HCT116 (cell line): ENCODE data around the gene GSPT1. TPM values are rescaled to one million over a fixed set of nuclear protein-coding genes. Genes with fewer than 3 reads are reported as not detected.
A peak's percentile ranks its signal among the peaks of the same experiment; 100 is the strongest.

Experiments
- ATAC-seq: fragments of 200-7000 bp; cut with Tn5 transposase; 2 replicates; pipeline ENCODE4 v1.9.1; 2020; ENCODE audit warnings: mild to moderate bottlenecking, moderate library complexity
- BruUV-seq: library from RNA; stranded (reverse); fragments of 400-500 nt; replicated peaks from 2 replicates; lab custom pipeline; 2021; lab: Mats Ljungman, UMichigan
- CTCF ChIA-PET: fragments of 300-600 bp; sonication (Branson Sonifier 250); formaldehyde crosslinking; loops from one replicate; lab custom pipeline; 2021; ENCODE audit warnings: antibody characterized with exemption; lab: Charles Lee
- POLR2A ChIA-PET: fragments of 300-600, 350-600 bp; sonication (Branson Sonifier 250); formaldehyde crosslinking; loops from one replicate; lab custom pipeline; 2021; ENCODE audit warnings: antibody characterized with exemption; lab: Charles Lee
- RAD21 ChIA-PET, 2 experiments: fragments of 300-600 bp; sonication (Branson Sonifier 250); formaldehyde crosslinking; loops; one replicate each; lab custom pipeline; 2023; ENCODE audit warnings: low total read pairs in 2 of 2; ENCODE audit not compliant: uncharacterized antibody in 2 of 2, unreplicated experiment in 2 of 2, low non-redundant PET in 1 of 2; lab: Charles Lee
- DNase-seq: peaks from one replicate; pipeline ENCODE4 v3.0.0-alpha.2; 2010; ENCODE audit warnings: low read depth, low spot score
- H2AFZ ChIP-seq: fragments of 200-600 bp; shearing (Covaris generic), sonication (generic); 2 replicates; pipeline ENCODE4 v1.6.1; 2017; ENCODE audit warnings: low read depth, mixed run types, mixed read lengths, antibody characterized with exemption, low read length; ENCODE audit not compliant: poor library complexity, severe bottlenecking
- H3K27ac ChIP-seq: 2 replicates; pipeline ENCODE4 v1.5.1; 2012; ENCODE audit warnings: low read depth, low read length
- H3K27me3 ChIP-seq: fragments of 200-600 bp; sonication (generic); 2 replicates; pipeline ENCODE4 v1.6.1; 2016; ENCODE audit warnings: mixed run types, low read length, mixed read lengths; ENCODE audit not compliant: insufficient read depth
- H3K36me3 ChIP-seq, 2 experiments: fragments of 200-500 bp in 1 of 2; fragments of 200-600 bp in 1 of 2; sonication (Bioruptor generic) in 1 of 2; sonication (generic) in 1 of 2; 2 replicates each; pipeline versions ENCODE4 v1.5.1 to v1.6.1; 2014 to 2016; ENCODE audit warnings: low read length in 2 of 2, inconsistent platforms in 1 of 2, mixed read lengths in 1 of 2, mixed run types in 1 of 2; ENCODE audit not compliant: insufficient read depth in 2 of 2, control insufficient read depth in 1 of 2
- H3K4me1 ChIP-seq, 2 experiments: fragments of 200-600 bp in 1 of 2; sonication (generic) in 1 of 2; 2 replicates each; pipeline versions ENCODE4 v1.5.1 to v1.6.1; 2012 to 2017; ENCODE audit warnings: low read length in 2 of 2, inconsistent platforms in 1 of 2, mild to moderate bottlenecking in 1 of 2, mixed read lengths in 1 of 2, mixed run types in 1 of 2, moderate library complexity in 1 of 2; ENCODE audit not compliant: insufficient read depth in 2 of 2, control insufficient read depth in 1 of 2
- H3K4me2 ChIP-seq: fragments of 200-600 bp; sonication (generic); 2 replicates; pipeline ENCODE4 v1.6.1; 2017; ENCODE audit warnings: mixed run types, low read length, mixed read lengths
- H3K4me3 ChIP-seq, 2 experiments: fragments of 200-600 bp in 1 of 2; sonication (generic) in 1 of 2; replicated peaks in 1 of 2; 2 replicates each; pipeline ENCODE4 v1.5.1; 2011 to 2016; ENCODE audit warnings: low read length in 2 of 2, control low read depth in 1 of 2, low read depth in 1 of 2, mild to moderate bottlenecking in 1 of 2, mixed read lengths in 1 of 2, mixed run types in 1 of 2
- H3K79me2 ChIP-seq: fragments of 200-600 bp; sonication (generic); 2 replicates; pipeline ENCODE4 v1.6.1; 2017; ENCODE audit warnings: mild to moderate bottlenecking, mixed run types, low read length, moderate library complexity, mixed read lengths; ENCODE audit not compliant: insufficient read depth
- H3K9ac ChIP-seq: fragments of 200-600 bp; sonication (generic); 2 replicates; pipeline ENCODE4 v1.6.1; 2016; ENCODE audit warnings: low read length, mixed read lengths
- H3K9me2 ChIP-seq: fragments of 200-600 bp; sonication (generic), shearing (Covaris generic); 2 replicates; pipeline ENCODE4 v1.6.1; 2017; ENCODE audit warnings: mixed run types, mild to moderate bottlenecking, moderate library complexity; ENCODE audit not compliant: insufficient read depth
- H3K9me3 ChIP-seq, 2 experiments: fragments of 200-500 bp in 1 of 2; fragments of 200-600 bp in 1 of 2; sonication (Bioruptor generic) in 1 of 2; sonication (generic) in 1 of 2; 2 replicates each; pipeline ENCODE4 v1.6.1; 2014 to 2017; ENCODE audit warnings: low read length in 2 of 2, mixed read lengths in 2 of 2, inconsistent platforms in 1 of 2, low read depth in 1 of 2, mild to moderate bottlenecking in 1 of 2, mixed run types in 1 of 2, moderate library complexity in 1 of 2; ENCODE audit not compliant: control insufficient read depth in 1 of 2, insufficient read depth in 1 of 2
- H4K20me1 ChIP-seq: fragments of 200-600 bp; sonication (generic), shearing (Covaris generic); 2 replicates; pipeline ENCODE4 v1.6.1; 2017; ENCODE audit warnings: mixed run types, mild to moderate bottlenecking, moderate library complexity; ENCODE audit not compliant: insufficient read depth
- CBX3 ChIP-seq: IDR thresholded peaks from 2 replicates; pipeline ENCODE4 v1.6.1; 2012; ENCODE audit warnings: low read depth
- CEBPB ChIP-seq: IDR thresholded peaks from 2 replicates; pipeline ENCODE4 v1.6.1; 2012; ENCODE audit warnings: low read depth
- EGR1 ChIP-seq: IDR thresholded peaks from 2 replicates; pipeline ENCODE4 v1.6.1; 2012; ENCODE audit warnings: low read depth
- ELF1 ChIP-seq: IDR thresholded peaks from 2 replicates; pipeline ENCODE4 v1.6.1; 2012; ENCODE audit warnings: low read depth, borderline replicate concordance
- EZH2phosphoT487 ChIP-seq: fragments of 200-600 bp; IDR thresholded peaks from 2 replicates; pipeline ENCODE4 v1.6.1; 2018; ENCODE audit warnings: antibody characterized with exemption, borderline replicate concordance
- JUND ChIP-seq: IDR thresholded peaks from 2 replicates; pipeline ENCODE4 v1.6.1; 2012
- MAX ChIP-seq: IDR thresholded peaks from 2 replicates; pipeline ENCODE4 v1.6.1; 2012
- POLR2AphosphoS5 ChIP-seq: IDR thresholded peaks from 2 replicates; pipeline ENCODE4 v1.6.1; 2011; ENCODE audit warnings: mild to moderate bottlenecking, low read depth, low read length, moderate library complexity
- REST ChIP-seq: IDR thresholded peaks from 2 replicates; pipeline ENCODE4 v1.6.1; 2012; ENCODE audit warnings: low read depth
- SIN3A ChIP-seq: IDR thresholded peaks from 2 replicates; pipeline ENCODE4 v1.6.1; 2012; ENCODE audit warnings: low read depth
- SP1 ChIP-seq: IDR thresholded peaks from 2 replicates; pipeline ENCODE4 v1.6.1; 2012; ENCODE audit warnings: low read depth
- SRF ChIP-seq: IDR thresholded peaks from 2 replicates; pipeline ENCODE4 v1.6.1; 2012; ENCODE audit warnings: low read depth
- ZFX ChIP-seq: fragments of 450-650 bp; IDR thresholded peaks from 2 replicates; pipeline ENCODE4 v1.6.1; 2017
- ZNF274 ChIP-seq: fragments of 200-500 bp; sonication (Bioruptor generic); IDR thresholded peaks from 2 replicates; pipeline ENCODE4 v1.6.1; 2014; ENCODE audit warnings: mild to moderate bottlenecking, low read depth, low read length, inconsistent platforms
- intact Hi-C: fragments of 100-400 bp; cut with micrococcal nuclease; formaldehyde crosslinking; loops from 2 replicates; pipeline ENCODE4 v1.10.0; 2022
- total RNA-seq: library from RNA; stranded (reverse); gene quantifications from one replicate; pipeline ENCODE4 v1.2.1, GENCODE V29; 2021; ENCODE audit not compliant: unreplicated experiment
- TF ChIP-seq, protein P1 (sequence below): IDR thresholded peaks from 2 replicates; pipeline ENCODE4 v1.6.1; 2011; ENCODE audit warnings: mild to moderate bottlenecking, low read length, moderate library complexity; ENCODE audit not compliant: insufficient replicate concordance; ENCODE audit errors: extremely low read depth

The GSPT1 gene
- total RNA-seq, 1 experiment from 2014 or later: 148 TPM

- TF ChIP-seq, protein P1, sequence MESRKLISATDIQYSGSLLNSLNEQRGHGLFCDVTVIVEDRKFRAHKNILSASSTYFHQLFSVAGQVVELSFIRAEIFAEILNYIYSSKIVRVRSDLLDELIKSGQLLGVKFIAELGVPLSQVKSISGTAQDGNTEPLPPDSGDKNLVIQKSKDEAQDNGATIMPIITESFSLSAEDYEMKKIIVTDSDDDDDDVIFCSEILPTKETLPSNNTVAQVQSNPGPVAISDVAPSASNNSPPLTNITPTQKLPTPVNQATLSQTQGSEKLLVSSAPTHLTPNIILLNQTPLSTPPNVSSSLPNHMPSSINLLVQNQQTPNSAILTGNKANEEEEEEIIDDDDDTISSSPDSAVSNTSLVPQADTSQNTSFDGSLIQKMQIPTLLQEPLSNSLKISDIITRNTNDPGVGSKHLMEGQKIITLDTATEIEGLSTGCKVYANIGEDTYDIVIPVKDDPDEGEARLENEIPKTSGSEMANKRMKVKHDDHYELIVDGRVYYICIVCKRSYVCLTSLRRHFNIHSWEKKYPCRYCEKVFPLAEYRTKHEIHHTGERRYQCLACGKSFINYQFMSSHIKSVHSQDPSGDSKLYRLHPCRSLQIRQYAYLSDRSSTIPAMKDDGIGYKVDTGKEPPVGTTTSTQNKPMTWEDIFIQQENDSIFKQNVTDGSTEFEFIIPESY: peak; percentile 87
- peak; percentile 93 for TF ChIP-seq SIN3A
- peak; percentile 98 for TF ChIP-seq ELF1
- TF ChIP-seq EGR1: peak; percentile 93
Observed at GRCh38 chr16:11915644-11916523, at the start of gene GSPT1 (continued).

DNA sequence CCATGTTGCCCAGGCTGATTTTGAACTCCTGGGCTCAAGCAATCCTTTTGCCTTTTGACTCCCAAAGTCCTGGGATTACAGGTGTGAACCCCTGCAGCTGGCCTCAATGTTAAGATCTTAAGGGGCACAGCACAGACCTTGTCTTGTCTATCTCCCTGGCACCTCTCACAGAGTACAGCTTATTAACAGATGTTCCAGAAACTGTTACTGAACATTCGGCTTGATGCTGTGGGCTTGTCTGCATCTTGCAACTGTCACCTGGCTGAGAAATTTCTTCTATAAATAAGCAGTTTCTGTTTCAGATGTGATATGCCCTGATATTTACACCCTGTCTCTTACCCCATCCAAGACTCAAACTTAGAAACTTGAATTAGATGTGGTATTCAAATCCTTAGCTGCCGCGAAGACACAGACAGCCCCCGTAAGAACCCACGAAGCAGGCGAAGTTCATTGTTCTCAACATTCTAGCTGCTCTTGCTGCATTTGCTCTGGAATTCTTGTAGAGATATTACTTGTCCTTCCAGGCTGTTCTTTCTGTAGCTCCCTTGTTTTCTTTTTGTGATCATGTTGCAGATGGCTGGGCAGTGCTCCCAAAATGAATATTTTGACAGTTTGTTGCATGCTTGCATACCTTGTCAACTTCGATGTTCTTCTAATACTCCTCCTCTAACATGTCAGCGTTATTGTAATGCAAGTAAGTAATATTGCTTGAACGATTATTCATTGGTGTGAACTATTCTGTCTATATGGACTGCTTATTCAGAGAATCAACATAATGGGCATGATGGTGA, 49.2 kb upstream of the GSPT1 start, which contains the start of gene TNFRSF17:
Gene TNFRSF17, plus strand, starts transcription at position 450 of the 791 bp plus-strand sequence. Its CDS starts 115 bp downstream, at position 565.
- intact Hi-C loops: no loop called here
- BruUV-seq: no TSS peak
- no peaks in the 10 kb centered on the region for H3K9me3 ChIP-seq
- no peaks in the 10 kb centered on the region for H3K9me2 ChIP-seq
- POLR2A ChIA-PET: interaction anchor here (0.6 kb wide), 1 partner anchor 22 kb away, joined by 3 read pairs; no protein-coding TSS in a partner anchor
- TF ChIP-seq ZFX: no peak
- TF ChIP-seq ZNF274: no peak
- TF ChIP-seq EZH2phosphoT487: no peak
- no peak for TF ChIP-seq SIN3A
- no peak for TF ChIP-seq POLR2AphosphoS5
- TF ChIP-seq EGR1: no peak
- TF ChIP-seq CEBPB: no peak
- TF ChIP-seq JUND: no peak
- no peak for TF ChIP-seq SRF
- no peak for TF ChIP-seq SP1
- no peak for TF ChIP-seq REST
- no peak for TF ChIP-seq MAX
- TF ChIP-seq, protein P1: no peak
- no peak for TF ChIP-seq CBX3
- TF ChIP-seq, all 23 proteins: peak for 0
- ChIA-PET CTCF (no interaction called here), RAD21 (no interaction called here)
- Histone ChIP-seq H3K79me2 (no peaks in the 10 kb centered on the region), H3K27me3 (no peaks in the 10 kb centered on the region), H3K27ac (no peak within 1 kb of the TSS), H3K9ac (no peak within 1 kb of the TSS), H3K36me3 (no peaks in the 10 kb centered on the region), H3K4me1 (no peaks in the 10 kb centered on the region), H4K20me1 (no peaks in the 10 kb centered on the region), H2AFZ (no peak within 1 kb of the TSS), H3K4me3 (no peak within 1 kb of the TSS), H3K4me2 (no peak within 1 kb of the TSS)
- DNase-seq (no peak), ATAC-seq (no peak)
